ENCODE results near the gene UBASH3A. TPM values are rescaled to one million over a fixed set of nuclear protein-coding genes. Genes with fewer than 3 reads are reported as not detected.

UBASH3A gene
- total RNA-seq, 1 donor from 2014 or later = not detected

- H3K9me3 Mint-ChIP-seq (ENCODE audit: unreplicated experiment) = peaks cover 4% of the 10 kb centered on the region
- no peak overlapping the region for H3K4me3 Mint-ChIP-seq (ENCODE audit: unreplicated experiment)
- no peaks in the 10 kb centered on the region for H3K36me3 Mint-ChIP-seq (ENCODE audit: unreplicated experiment)
- no peak for TF ChIP-seq CTCF (IDR thresholded peaks at IDR 0.05; ENCODE audit: partially characterized antibody, unreplicated experiment)
- no peak for DNase-seq
- peaks cover 7% of the 10 kb centered on the region for H3K27me3 Mint-ChIP-seq (ENCODE audit: unreplicated experiment)
- peaks cover 12% of the 10 kb centered on the region for H3K4me1 Mint-ChIP-seq (ENCODE audit: low read depth, unreplicated experiment)
- H3K27ac Mint-ChIP-seq (ENCODE audit: unreplicated experiment) = no peak overlapping the region
These were observed 72.1 kb downstream of the UBASH3A start for GRCh38 chr21:42475526-42476387.

GRCh38 chr21:42476388-42477331 is 73.0 kb downstream of the UBASH3A start:
- Mint-ChIP-seq H3K4me3 (ENCODE audit: unreplicated experiment) (no peak overlapping the region), H3K4me1 (ENCODE audit: low read depth, unreplicated experiment) (peaks cover 12% of the 10 kb centered on the region), H3K27ac (ENCODE audit: unreplicated experiment) (no peak overlapping the region), H3K36me3 (ENCODE audit: unreplicated experiment) (no peaks in the 10 kb centered on the region), H3K27me3 (ENCODE audit: unreplicated experiment) (peaks cover 7% of the 10 kb centered on the region), H3K9me3 (ENCODE audit: unreplicated experiment) (peaks cover 4% of the 10 kb centered on the region)
- no peak for TF ChIP-seq CTCF (IDR thresholded peaks at IDR 0.05; ENCODE audit: partially characterized antibody, unreplicated experiment)
- DNase-seq = no peak

- Mint-ChIP-seq H3K4me3 (ENCODE audit: unreplicated experiment) (no peak overlapping the region), H3K9me3 (ENCODE audit: unreplicated experiment) (peaks cover 4% of the 10 kb centered on the region), H3K4me1 (ENCODE audit: low read depth, unreplicated experiment) (peaks cover 12% of the 10 kb centered on the region), H3K27me3 (ENCODE audit: unreplicated experiment) (peaks cover 7% of the 10 kb centered on the region), H3K36me3 (ENCODE audit: unreplicated experiment) (no peaks in the 10 kb centered on the region), H3K27ac (ENCODE audit: unreplicated experiment) (no peak overlapping the region)
- DNase-seq = no peak
- TF ChIP-seq CTCF (IDR thresholded peaks at IDR 0.05; ENCODE audit: partially characterized antibody, unreplicated experiment) = no peak
These were observed 74.8 kb downstream of the UBASH3A start for GRCh38 chr21:42478504-42478903.

GRCh38 chr21:42479582-42479981 is 75.9 kb downstream of the UBASH3A start:
- H3K27me3 Mint-ChIP-seq (ENCODE audit: unreplicated experiment) = peaks cover 2% of the 10 kb centered on the region
- no peak overlapping the region for H3K4me3 Mint-ChIP-seq (ENCODE audit: unreplicated experiment)
- peaks cover 2% of the 10 kb centered on the region for H3K9me3 Mint-ChIP-seq (ENCODE audit: unreplicated experiment)
- no peak for DNase-seq
- no peak overlapping the region for H3K27ac Mint-ChIP-seq (ENCODE audit: unreplicated experiment)
- peaks cover 2% of the 10 kb centered on the region for H3K4me1 Mint-ChIP-seq (ENCODE audit: low read depth, unreplicated experiment)
- no peak for TF ChIP-seq CTCF (IDR thresholded peaks at IDR 0.05; ENCODE audit: partially characterized antibody, unreplicated experiment)
- H3K36me3 Mint-ChIP-seq (ENCODE audit: unreplicated experiment) = no peaks in the 10 kb centered on the region
